WTC11 (cell line): ENCODE measurements around the gene MAP7D3. TPM values are rescaled to one million over a fixed set of nuclear protein-coding genes. Genes with fewer than 3 reads are reported as not detected.

Experiments
- ATAC-seq: fragments of 200-7000 bp; cut with Tn5 transposase; 2 replicates; pipeline ENCODE4 v1.10.0; 2021; ENCODE audit warnings: mild to moderate bottlenecking, moderate library complexity
- CTCF ChIA-PET: fragments of 300-600 bp; sonication (Branson Sonifier 250); formaldehyde crosslinking; loops from one replicate; lab custom pipeline; 2021; ENCODE audit warnings: antibody characterized with exemption; lab: Charles Lee
- POLR2A ChIA-PET: fragments of 350-600 bp; sonication (Branson Sonifier 250); formaldehyde crosslinking; loops from one replicate; lab custom pipeline; 2021; ENCODE audit warnings: antibody characterized with exemption; lab: Charles Lee
- DNase-seq: peaks from one replicate; pipeline ENCODE4 v3.0.0; 2021; ENCODE audit warnings: low spot score
- H3K27ac Mint-ChIP-seq: 2 replicates; pipeline ENCODE4 v1.8.0; 2021; ENCODE audit warnings: mixed read lengths
- H3K27me3 Mint-ChIP-seq: 2 replicates; pipeline ENCODE4 v1.8.0; 2021; ENCODE audit warnings: low read depth, mild to moderate bottlenecking, moderate library complexity, mixed read lengths
- H3K36me3 Mint-ChIP-seq: 2 replicates; pipeline ENCODE4 v1.8.0; 2021; ENCODE audit warnings: mixed read lengths
- H3K4me1 Mint-ChIP-seq: 2 replicates; pipeline ENCODE4 v1.8.0; 2022; ENCODE audit warnings: mixed read lengths
- H3K4me3 Mint-ChIP-seq: 2 replicates; pipeline ENCODE4 v1.8.0; 2021; ENCODE audit warnings: mild to moderate bottlenecking, moderate library complexity, mixed read lengths
- H3K9me3 Mint-ChIP-seq: 2 replicates; pipeline ENCODE4 v1.8.0; 2021; ENCODE audit warnings: mixed read lengths
- ATF1 ChIP-seq: sonication (generic); formaldehyde crosslinking; IDR thresholded peaks from 2 replicates; pipeline ENCODE4 v1.8.1; 2023; ENCODE audit warnings: mild to moderate bottlenecking, moderate library complexity, missing genetic modification reagents
- ELF4 ChIP-seq: sonication (generic); formaldehyde crosslinking; IDR thresholded peaks from 2 replicates; pipeline ENCODE4 v1.8.1; 2022; ENCODE audit warnings: low read depth, mild to moderate bottlenecking, moderate library complexity, missing genetic modification reagents
- EMX1 ChIP-seq: fragments of 250-450 bp; sonication (Bioruptor Pico); IDR thresholded peaks from 2 replicates; pipeline ENCODE4 v1.8.0; 2021; ENCODE audit warnings: mild to moderate bottlenecking
- ESRRA ChIP-seq: sonication (generic); formaldehyde crosslinking; IDR thresholded peaks from 2 replicates; pipeline ENCODE4 v1.8.1; 2022; ENCODE audit warnings: mild to moderate bottlenecking, missing genetic modification reagents, borderline replicate concordance
- FOXK1 ChIP-seq: sonication (generic); formaldehyde crosslinking; IDR thresholded peaks from 2 replicates; pipeline ENCODE4 v1.8.0; 2022; ENCODE audit warnings: mild to moderate bottlenecking, moderate library complexity, missing genetic modification reagents
- FOXP1 ChIP-seq: sonication (generic); formaldehyde crosslinking; IDR thresholded peaks from 2 replicates; pipeline ENCODE4 v1.8.0; 2022; ENCODE audit warnings: missing genetic modification reagents, mild to moderate bottlenecking, moderate library complexity, borderline replicate concordance
- HMGXB4 ChIP-seq: sonication (generic); formaldehyde crosslinking; IDR thresholded peaks from 2 replicates; pipeline ENCODE4 v1.8.1; 2023; ENCODE audit warnings: mild to moderate bottlenecking, moderate library complexity, missing genetic modification reagents
- IRF2 ChIP-seq: sonication (generic); formaldehyde crosslinking; IDR thresholded peaks from 2 replicates; pipeline ENCODE4 v1.8.0; 2022; ENCODE audit warnings: low read depth, missing genetic modification reagents, borderline replicate concordance
- KAT7 ChIP-seq: sonication (generic); formaldehyde crosslinking; IDR thresholded peaks from 2 replicates; pipeline ENCODE4 v1.8.1; 2023; ENCODE audit warnings: missing genetic modification reagents, mild to moderate bottlenecking, borderline replicate concordance
- MXD4 ChIP-seq: fragments of 250-450 bp; sonication (Bioruptor Pico); IDR thresholded peaks from 2 replicates; pipeline ENCODE4 v1.8.0; 2021; ENCODE audit warnings: mild to moderate bottlenecking, moderate library complexity, borderline replicate concordance
- OVOL2 ChIP-seq: fragments of 250-450 bp; sonication (Bioruptor Pico); IDR thresholded peaks from 2 replicates; pipeline ENCODE4 v1.9.0; 2021; ENCODE audit warnings: mild to moderate bottlenecking, borderline replicate concordance
- SOX15 ChIP-seq: fragments of 250-450 bp; sonication (Bioruptor Pico); IDR thresholded peaks from 2 replicates; pipeline ENCODE4 v1.9.0; 2021; ENCODE audit warnings: mild to moderate bottlenecking
- SP1 ChIP-seq: sonication (generic); formaldehyde crosslinking; conservative IDR thresholded peaks from 2 replicates; pipeline ENCODE4 v1.8.1; 2022; ENCODE audit warnings: missing genetic modification reagents
- STAT6 ChIP-seq: sonication (generic); formaldehyde crosslinking; conservative IDR thresholded peaks from 2 replicates; pipeline ENCODE4 v1.8.1; 2023; ENCODE audit warnings: mild to moderate bottlenecking, low read depth, missing genetic modification reagents, moderate library complexity
- USF1 ChIP-seq: sonication (generic); formaldehyde crosslinking; IDR thresholded peaks from 2 replicates; pipeline ENCODE4 v1.8.0; 2022; ENCODE audit warnings: mild to moderate bottlenecking, missing genetic modification reagents
- ZBTB21 ChIP-seq: sonication (generic); formaldehyde crosslinking; IDR thresholded peaks from 2 replicates; pipeline ENCODE4 v1.8.1; 2023; ENCODE audit warnings: mild to moderate bottlenecking, missing genetic modification reagents, borderline replicate concordance
- ZNF232 ChIP-seq: sonication (generic); formaldehyde crosslinking; IDR thresholded peaks from 2 replicates; pipeline ENCODE4 v1.8.0; 2022; ENCODE audit warnings: mild to moderate bottlenecking, missing genetic modification reagents
- ZNF263 ChIP-seq: sonication (generic); formaldehyde crosslinking; IDR thresholded peaks from 2 replicates; pipeline ENCODE4 v1.8.1; 2022; ENCODE audit warnings: low read depth, mild to moderate bottlenecking, moderate library complexity, missing genetic modification reagents
- ZNF317 ChIP-seq: sonication (generic); formaldehyde crosslinking; IDR thresholded peaks from 2 replicates; pipeline ENCODE4 v1.8.1; 2023; ENCODE audit warnings: low read depth, mild to moderate bottlenecking, moderate library complexity, missing genetic modification reagents, borderline replicate concordance
- total RNA-seq: library from RNA; stranded (reverse); gene quantifications from 3 replicates; pipeline ENCODE4 v1.2.3, GENCODE V29; 2021
- TF ChIP-seq, protein P1 (sequence below): sonication (generic); formaldehyde crosslinking; conservative IDR thresholded peaks from 2 replicates; pipeline ENCODE4 v1.8.1; 2022; ENCODE audit warnings: mild to moderate bottlenecking, missing genetic modification reagents
- TF ChIP-seq, protein P2 (sequence below): sonication (generic); formaldehyde crosslinking; IDR thresholded peaks from 2 replicates; pipeline ENCODE4 v1.8.0; 2023; ENCODE audit warnings: missing genetic modification reagents
- TF ChIP-seq, protein P3 (sequence below): sonication (generic); formaldehyde crosslinking; IDR thresholded peaks from 2 replicates; pipeline ENCODE4 v1.8.1; 2022; ENCODE audit warnings: mild to moderate bottlenecking, missing genetic modification reagents, moderate library complexity, borderline replicate concordance
- TF ChIP-seq, protein P4 (sequence below): sonication (generic); formaldehyde crosslinking; IDR thresholded peaks from 2 replicates; pipeline ENCODE4 v1.8.1; 2023; ENCODE audit warnings: mild to moderate bottlenecking, missing genetic modification reagents, moderate library complexity

Gene MAP7D3
- total RNA-seq, 1 experiment from 2014 or later, result 12.3 TPM

- DNase-seq (no peak), ATAC-seq (peak; percentile 32; the same call in 1 of the 2 replicates)
- H3K4me1 Mint-ChIP-seq, result peaks cover 18% of the 10 kb centered on the region
- no peak for TF ChIP-seq STAT6 (CRISPR knock-in tag)
- TF ChIP-seq USF1 (CRISPR knock-in tag), result no peak
- no peak for TF ChIP-seq ZBTB21 (CRISPR knock-in tag)
- TF ChIP-seq, protein P1, sequence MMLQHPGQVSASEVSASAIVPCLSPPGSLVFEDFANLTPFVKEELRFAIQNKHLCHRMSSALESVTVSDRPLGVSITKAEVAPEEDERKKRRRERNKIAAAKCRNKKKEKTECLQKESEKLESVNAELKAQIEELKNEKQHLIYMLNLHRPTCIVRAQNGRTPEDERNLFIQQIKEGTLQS (CRISPR knock-in tag), result no peak
- TF ChIP-seq ATF1 (CRISPR knock-in tag), result no peak
- TF ChIP-seq, protein P2, sequence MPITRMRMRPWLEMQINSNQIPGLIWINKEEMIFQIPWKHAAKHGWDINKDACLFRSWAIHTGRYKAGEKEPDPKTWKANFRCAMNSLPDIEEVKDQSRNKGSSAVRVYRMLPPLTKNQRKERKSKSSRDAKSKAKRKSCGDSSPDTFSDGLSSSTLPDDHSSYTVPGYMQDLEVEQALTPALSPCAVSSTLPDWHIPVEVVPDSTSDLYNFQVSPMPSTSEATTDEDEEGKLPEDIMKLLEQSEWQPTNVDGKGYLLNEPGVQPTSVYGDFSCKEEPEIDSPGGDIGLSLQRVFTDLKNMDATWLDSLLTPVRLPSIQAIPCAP, result no peak
- no peak for TF ChIP-seq ZNF317 (CRISPR knock-in tag)
- no peak for TF ChIP-seq EMX1
- TF ChIP-seq KAT7 (CRISPR knock-in tag), result no peak
- TF ChIP-seq, protein P3, sequence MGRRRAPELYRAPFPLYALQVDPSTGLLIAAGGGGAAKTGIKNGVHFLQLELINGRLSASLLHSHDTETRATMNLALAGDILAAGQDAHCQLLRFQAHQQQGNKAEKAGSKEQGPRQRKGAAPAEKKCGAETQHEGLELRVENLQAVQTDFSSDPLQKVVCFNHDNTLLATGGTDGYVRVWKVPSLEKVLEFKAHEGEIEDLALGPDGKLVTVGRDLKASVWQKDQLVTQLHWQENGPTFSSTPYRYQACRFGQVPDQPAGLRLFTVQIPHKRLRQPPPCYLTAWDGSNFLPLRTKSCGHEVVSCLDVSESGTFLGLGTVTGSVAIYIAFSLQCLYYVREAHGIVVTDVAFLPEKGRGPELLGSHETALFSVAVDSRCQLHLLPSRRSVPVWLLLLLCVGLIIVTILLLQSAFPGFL (CRISPR knock-in tag), result no peak
- TF ChIP-seq IRF2 (CRISPR knock-in tag), result no peak
- TF ChIP-seq FOXP1 (CRISPR knock-in tag), result no peak
- no peak for TF ChIP-seq OVOL2 (CRISPR knock-in tag)
- TF ChIP-seq SP1, result no peak
- TF ChIP-seq, protein P4, sequence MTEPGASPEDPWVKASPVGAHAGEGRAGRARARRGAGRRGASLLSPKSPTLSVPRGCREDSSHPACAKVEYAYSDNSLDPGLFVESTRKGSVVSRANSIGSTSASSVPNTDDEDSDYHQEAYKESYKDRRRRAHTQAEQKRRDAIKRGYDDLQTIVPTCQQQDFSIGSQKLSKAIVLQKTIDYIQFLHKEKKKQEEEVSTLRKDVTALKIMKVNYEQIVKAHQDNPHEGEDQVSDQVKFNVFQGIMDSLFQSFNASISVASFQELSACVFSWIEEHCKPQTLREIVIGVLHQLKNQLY (CRISPR knock-in tag), result no peak
- no peak for TF ChIP-seq ELF4 (CRISPR knock-in tag)
- no peaks in the 10 kb centered on the region for H3K9me3 Mint-ChIP-seq
- H3K4me3 Mint-ChIP-seq, result no peak overlapping the region
- H3K27me3 Mint-ChIP-seq, result no peaks in the 10 kb centered on the region
- H3K27ac Mint-ChIP-seq, result no peak overlapping the region
- ChIA-PET POLR2A (no interaction called here), CTCF (interaction anchor here (0.7 to 2.2 kb wide), 4 partner anchors 13 to 226 kb away, joined by 3 to 10 read pairs (median 5); partner anchors contain the start of gene MMGT1)
- no peaks in the 10 kb centered on the region for H3K36me3 Mint-ChIP-seq
These were observed 51.8 kb downstream of the MAP7D3 start for GRCh38 chrX:136199365-136199764.

DNA sequence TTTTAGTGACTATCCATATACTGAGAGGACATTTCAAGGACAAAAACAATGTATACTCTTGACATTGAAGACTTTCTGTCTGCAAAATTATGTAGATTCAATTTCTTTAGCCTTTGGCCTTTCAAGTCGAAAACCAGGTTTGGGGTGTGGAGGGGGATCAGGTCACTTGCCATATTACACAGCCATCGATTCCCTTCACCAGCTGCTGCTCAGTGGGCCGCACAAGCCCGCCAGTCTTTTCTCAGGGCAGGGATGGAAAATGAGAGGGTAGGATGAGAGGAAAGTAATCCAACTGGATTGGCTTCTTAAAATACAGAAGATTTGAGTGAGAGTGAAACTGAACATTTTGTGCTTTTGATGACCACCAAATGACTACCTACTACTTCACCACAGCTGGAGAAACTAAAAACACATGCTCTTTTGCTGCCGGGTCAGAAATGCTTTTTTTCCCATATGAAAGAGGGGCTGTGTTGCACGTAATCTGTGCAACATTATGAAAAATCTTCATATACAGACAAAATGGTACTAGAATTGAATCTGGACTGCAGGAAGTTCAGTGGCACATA lies 52.4 kb downstream of the MAP7D3 start:
- Mint-ChIP-seq H3K27ac (no peak overlapping the region), H3K27me3 (no peaks in the 10 kb centered on the region), H3K9me3 (no peaks in the 10 kb centered on the region), H3K4me3 (no peak overlapping the region), H3K4me1 (peaks cover 18% of the 10 kb centered on the region), H3K36me3 (no peaks in the 10 kb centered on the region)
- ATAC-seq (no peak), DNase-seq (no peak)
- ChIA-PET POLR2A (no interaction called here), CTCF (interaction anchor here (0.7 to 2.2 kb wide), 4 partner anchors 12 to 225 kb away, joined by 3 to 10 read pairs (median 5); partner anchors contain the start of gene MMGT1)
- no peak for TF ChIP-seq FOXK1 (CRISPR knock-in tag)
- TF ChIP-seq SOX15, result no peak
- TF ChIP-seq ZNF232 (CRISPR knock-in tag), result no peak
- no peak for TF ChIP-seq ZNF263 (CRISPR knock-in tag)
- TF ChIP-seq ESRRA (CRISPR knock-in tag), result no peak
- TF ChIP-seq HMGXB4 (CRISPR knock-in tag), result no peak
- no peak for TF ChIP-seq MXD4 (CRISPR knock-in tag)
- TF ChIP-seq, all 79 proteins: peak for 0
